Stimulated activated CD4-positive, alpha-beta T cell treated with anti-CD3 and anti-CD28 coated beads, Interleukin-1b, Interleukin-23, amount 100 ng/mL, for 4 hours (primary cell): ENCODE measurements around the gene KIAA1210.

Source experiments
- DNase-seq, 2 donors: peaks; one replicate each; pipeline ENCODE4 v3.0.0-alpha.2; 2020; ENCODE audit warnings: low read depth in 2 of 2

KIAA1210 gene

DNA sequence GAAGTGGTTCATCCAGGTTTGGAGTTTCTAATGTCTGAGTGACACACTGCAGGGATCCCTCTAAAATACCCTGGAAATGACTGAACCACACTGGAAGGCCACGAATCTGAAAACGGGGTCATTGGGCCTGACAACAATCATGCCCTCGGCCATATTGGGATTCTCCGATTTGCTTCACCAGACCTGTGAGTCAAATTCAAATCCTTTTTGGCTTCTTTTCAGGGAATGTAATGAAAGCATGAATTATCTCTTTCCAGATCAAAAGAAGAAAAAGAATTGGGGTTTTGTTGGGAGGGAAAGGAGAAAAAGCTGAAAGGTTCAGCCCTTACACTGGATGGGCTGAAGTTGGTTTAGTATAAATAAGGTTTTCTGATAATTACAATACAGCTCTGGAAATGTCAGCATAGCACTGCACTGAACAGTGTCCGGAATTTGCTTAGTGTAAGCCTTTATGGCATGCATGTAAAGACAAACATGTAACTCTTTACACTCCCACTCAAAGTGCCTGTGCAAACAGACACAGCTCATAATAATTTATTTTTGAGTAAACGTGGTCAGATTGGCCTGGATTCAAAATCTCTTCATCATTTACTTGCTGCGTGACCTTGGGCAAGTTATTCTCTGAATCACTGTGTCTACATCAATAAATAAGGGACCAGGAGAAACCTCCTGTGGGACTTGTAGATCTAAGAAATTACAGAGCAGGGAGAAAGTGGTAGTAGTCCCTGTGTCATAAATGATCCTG is 33.4 kb downstream of the KIAA1210 start:
- DNase-seq: no peak

DNA sequence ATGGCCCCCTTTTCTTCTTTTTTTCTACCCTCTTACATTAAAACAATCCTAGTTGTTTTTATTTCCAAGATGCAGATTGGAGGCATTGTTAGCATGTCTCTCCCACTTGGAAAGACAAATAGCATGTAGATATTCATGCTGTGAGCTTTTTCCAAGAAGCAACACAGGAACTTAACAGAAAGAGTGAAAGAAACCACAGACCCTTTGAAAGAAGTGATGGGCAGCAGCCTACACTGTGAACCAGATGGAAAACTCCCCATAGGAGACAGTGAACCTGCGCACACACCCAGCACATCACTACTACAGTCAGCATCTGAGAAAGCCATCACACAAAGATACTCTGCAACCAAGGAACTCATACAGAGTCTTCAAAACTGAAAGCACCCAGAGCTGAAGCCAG is 37.0 kb downstream of the KIAA1210 start:
- DNase-seq: no peak

DNA sequence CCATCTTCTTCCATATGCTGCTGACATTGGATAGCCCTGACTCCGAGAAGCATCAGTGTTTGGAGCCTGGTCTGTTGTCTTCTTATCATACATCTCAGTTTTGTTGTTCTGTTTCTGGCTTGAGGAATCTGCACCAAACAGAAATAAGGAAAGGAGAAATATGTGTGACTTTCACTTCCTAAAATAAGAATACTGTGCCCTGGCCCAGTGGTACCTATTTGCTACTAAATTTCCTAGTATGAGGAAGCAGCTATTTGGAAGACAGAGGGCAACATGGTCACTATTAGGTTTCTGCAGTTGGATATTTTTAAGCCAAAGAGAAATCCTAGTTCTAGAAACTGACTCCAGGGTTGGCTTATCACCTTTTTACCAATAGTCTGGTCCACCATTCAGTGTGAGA is 38.0 kb downstream of the KIAA1210 start:
- DNase-seq: no peak

DNA sequence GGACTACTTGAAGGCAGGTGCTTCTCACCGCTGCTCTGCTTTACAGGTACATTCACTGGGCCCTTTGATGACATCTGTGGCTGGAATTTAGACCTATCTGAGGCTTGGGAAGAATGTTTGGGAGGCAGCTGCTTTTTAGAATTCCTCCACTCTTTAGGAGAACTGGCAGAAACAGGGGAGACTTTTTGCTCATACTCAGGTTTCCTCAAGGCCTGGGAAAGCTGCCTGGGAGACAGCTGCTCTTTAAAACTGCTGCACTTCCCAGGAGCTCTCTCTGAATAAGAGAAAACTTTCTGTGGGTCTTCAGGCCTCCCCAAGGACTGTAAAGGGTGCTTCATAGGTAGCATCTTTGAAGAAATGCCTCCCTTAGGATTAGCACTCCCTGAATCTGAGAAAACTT is 40.5 kb downstream of the KIAA1210 start:
- no peak for DNase-seq

DNA sequence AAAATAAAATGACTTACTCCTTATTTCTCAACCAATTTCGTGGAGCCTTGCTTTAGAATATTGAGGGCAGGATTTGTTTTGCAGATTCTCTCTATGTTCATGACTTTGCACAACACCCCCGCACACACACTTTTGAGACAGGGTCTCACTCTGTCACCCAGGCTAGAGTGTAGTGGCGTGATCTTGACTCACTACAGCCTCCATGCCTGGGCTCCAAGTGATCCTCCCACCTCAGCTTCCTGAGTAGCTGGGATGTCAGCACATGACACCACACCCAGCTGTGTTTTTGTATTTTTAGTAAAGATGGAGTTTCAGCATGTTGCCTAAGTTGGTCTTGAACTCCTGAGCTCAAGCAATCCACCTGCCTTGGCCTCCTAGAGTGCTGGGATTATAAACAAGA is 42.8 kb downstream of the KIAA1210 start:
- DNase-seq: no peak

DNA sequence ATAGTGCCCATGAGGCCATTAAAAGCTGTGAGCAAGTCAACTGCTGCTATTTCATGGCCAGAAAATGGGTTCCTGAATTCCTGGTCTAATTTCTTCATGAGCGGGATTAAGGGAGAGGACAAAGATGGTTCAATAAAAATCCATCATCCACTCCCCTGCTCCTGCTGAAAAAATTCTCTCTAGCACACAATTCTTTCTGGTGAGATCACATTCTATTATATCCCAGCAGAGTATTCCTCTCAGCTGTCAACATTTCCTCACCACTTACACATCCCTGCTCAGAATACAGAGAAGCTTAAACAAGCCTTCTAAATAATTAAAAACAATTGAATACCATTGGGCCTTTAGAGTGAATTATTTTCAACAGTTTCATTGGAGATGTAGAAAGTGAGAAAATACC is 45.3 kb downstream of the KIAA1210 start:
- no peak for DNase-seq

DNA sequence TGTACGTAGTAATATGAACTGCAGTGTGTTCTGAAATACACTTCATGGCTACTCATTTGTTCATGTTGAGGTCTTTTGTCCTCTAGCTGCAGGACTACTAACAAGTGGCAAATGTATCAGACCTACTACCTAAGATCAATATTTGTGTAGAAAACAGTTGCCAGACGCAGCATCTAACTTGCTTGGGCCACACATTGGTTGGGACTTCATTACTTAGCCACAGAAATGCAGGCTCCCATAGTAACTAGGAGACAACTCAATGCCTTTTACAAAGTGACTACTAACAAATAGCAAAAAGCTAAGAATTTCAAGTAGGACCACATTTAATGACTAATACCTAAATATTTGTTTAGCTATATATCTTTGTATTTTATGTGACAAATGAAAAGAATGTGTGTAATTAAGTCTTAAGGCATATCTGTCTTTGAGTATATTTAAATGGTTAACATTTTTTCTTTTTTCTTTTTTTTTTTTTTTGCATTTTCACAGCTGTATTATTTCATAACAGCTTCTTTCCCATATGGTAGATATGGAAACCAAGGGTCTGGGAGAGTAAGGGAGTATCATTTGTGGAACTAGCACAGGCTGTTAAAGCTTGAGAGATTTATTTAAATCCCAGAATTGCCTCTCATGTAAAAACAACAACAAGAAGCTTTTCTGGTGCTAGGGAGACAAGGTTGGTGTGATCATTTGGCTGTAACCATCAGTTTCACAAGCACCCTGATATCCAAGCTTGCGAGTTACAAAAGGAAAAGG is 52.2 kb downstream of the KIAA1210 start:
- no peak for DNase-seq

DNA sequence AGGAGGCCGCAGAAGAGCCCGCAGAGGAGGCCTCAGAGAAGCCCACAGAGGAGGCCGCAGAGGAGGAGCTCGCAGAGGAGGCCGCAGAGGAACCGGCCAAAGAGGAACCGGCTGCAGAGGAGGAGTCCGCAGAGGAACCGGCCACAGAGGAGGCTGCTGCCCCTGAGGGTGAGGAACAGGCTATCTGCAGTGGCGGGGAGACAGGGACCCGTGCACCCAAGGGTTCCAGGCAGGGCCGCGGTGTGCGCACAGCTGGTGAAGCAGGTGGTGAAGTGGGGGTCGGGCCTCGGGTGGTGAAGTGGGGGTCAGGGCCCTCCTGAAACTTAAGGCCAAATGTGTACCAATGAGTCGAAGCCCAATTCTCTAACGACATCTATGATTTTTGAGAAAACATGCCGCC is 53.7 kb downstream of the KIAA1210 start:
- no peak for DNase-seq

DNA sequence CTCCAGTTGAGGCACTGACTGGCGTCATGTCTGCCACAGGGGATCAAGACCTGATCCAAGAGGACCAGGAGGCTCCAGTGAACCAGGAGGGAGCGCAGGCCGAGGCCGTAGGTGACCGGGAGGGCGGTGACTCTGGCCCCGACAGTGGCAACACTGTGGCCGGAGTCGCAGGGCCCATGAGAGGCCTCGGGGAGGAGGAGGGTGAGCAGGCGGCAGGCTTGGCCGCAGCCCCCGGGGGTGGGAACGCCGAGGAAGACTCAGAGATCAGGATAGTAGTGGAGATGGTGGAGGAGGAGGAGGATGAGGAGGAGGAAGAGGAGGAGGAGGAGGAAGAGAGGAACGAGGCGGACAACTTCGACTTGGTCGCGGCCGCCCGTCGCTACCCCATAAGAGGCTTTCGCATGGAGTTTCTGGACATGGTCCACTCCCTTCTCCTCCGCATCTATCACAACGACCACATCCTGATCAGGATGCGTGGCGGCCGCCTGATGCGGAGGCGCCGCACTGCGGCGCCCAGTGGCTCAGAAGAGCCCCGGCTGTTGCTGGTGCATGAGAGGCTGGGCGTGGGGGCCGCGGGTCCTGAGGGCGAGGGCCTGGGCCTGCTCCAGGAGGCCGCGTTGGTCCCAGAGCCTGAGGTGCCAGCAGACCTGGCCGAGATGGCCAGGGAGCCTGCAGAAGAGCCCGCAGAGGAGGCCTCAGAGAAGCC is 54.3 kb downstream of the KIAA1210 start:
- DNase-seq: no peak

DNA sequence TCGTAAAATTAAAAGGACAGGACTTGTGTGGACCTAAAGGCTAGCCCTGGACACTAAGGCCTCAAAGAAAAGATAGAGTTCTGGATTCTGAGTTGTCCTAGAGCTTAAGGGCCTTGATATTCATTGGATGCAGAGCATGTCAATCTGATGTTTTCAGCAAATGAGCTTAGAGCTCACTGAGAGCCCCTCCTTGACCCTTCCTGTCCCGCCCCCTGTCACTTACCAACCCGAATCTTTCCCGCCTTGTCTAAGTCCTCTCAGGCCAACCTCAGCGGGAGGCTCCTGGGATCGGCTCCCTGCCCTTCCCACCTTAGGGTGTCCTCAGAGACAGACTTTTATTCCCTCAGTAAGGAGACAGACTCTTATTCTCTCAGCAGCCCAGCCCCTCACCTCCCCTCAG is 54.9 kb downstream of the KIAA1210 start, which contains the start of gene CT47C1:
Gene CT47C1, plus strand, starts transcription at position 250 of the 400 bp plus-strand sequence. CDS start 233 bp downstream, outside the sequence.
- DNase-seq: no peak

DNA sequence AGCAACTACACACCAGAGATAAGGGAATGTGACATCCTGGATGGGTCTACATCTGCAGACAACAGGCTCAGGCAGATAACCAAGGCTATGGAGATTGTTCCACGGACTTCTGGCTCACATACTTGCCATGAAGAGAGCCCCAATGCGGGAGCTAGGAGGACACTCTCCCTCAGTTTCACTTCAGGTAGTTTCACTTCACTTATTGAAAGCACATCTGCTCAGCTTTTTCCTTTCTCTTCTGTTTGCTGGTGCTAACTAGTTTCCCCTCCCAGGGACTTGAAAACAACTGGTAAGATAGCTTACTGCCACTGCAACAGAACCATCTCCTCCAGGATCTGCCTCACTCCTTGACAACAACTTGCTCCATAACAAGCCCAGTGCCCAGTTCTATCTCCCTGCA is 56.2 kb downstream of the KIAA1210 start:
- no peak for DNase-seq

DNA sequence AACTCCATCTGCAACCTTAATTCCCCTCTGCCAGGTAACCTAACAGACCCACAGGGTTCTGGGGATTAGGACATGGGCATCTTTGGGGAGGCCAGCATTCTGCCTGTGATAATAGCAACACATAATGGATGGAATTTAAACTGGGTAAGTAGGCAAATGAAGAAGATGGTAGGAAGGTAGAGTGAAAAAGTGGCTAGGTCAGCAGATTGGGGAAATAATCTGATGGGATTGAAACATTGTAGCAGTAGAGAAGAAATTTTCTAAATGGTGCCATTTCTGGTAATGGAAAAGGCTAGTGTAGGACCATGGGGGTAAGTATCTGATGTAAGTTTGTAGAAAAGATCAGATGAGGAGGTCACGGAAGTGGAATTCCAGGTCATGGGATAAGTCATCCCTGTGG is 57.9 kb downstream of the KIAA1210 start:
- DNase-seq: no peak

DNA sequence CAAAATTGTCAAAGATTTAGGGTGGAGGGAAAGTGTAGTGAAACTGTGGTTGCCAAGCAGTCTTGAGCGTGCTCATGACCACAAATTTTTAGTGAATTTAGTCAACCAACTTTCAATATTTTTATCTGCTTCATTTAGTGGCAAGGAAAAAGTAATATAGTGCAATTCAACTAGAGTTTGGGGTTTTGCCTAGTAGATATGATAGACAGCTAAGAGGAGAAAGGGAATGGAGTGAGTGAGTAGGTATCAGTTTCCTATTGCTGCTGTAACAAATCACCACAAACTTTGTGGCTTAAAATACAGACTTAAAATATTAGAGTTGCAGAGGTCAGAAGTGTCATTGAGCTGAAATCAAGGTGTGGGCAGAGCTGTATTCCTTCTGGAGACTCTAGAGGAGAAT is 58.5 kb downstream of the KIAA1210 start:
- no peak for DNase-seq

DNA sequence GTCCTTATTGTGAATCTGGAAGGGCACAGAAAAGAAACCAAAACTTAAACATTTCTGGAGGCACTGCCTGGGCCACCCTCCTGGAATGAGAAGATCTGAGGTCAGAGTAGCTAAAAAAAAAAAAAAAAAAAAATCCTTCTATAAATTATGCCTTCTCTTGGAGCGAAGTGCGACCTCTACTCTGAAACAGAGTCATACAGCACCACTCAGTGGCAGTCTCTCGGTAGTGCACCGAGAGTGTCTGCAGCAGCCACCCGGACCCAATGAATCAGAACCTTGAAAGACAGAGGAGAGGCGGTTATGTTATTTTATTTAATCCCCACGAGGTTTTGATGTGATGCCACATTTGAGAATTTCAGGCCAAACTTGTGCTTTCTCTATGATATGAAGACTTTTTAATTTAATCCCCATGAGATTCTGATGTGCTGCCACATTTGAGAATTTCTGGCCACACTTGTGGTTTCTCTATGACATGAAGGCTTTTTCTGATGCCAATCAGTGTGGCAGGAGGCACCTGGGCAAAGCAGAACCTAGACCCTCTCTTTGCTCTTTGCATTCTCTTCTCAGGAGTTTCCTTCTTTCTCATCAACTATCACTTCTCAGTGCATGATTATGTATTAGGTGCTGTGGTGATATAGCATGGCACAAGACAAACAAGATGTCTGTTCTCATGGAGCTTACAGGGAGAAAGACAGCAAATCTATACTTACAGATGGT is 60.4 kb downstream of the KIAA1210 start:
- peak; percentile 1 to 14 for DNase-seq

DNA sequence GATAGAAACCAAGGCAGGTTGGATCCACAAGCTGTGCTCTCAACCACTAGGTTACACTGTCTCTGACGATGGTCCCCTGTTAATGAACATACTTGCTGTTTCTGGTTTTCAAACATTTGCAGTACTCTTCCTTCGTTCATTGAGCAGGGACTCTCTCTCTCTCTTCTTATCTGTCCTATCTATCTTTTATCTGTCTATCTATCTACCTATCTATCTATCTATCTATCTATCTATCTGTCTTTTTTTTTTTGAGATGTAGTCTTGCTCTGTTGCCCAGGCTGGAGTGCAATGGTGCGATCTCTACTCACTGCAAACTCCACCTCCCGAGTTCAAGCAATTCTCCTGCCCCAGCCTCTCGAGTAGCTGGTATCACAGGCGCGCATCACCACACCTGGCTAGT is 64.2 kb downstream of the KIAA1210 start:
- DNase-seq: no peak

DNA sequence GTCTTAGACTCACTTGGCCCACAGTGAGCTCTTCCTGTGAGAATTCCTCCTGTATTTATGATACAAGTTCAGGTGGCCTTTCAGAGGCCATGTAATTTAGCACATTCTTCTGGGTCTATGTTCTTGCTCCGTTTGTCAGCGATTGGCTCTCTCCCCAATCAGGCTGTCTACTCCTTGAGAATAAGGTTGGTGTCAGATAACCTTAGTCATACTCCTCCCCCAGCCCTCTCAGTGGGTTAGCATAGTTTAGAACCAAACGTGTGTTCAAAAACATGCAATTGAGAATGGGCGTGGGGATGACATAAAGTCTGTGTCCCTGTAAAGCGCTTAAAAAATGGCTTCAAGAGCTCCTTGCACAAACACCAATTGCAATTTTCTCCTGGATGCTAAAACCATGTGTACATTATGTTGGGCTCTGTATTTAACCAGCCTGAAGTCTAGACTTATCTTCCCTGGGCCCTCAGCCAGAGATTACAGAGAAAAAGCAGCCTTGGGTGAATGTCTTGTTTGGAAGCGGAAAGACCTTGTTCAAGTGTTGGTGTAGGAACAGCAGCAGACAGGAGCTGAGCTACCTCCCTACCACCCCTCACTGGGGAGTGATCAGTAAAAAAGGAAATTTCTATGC is 64.8 kb downstream of the KIAA1210 start:
- no peak for DNase-seq

DNA sequence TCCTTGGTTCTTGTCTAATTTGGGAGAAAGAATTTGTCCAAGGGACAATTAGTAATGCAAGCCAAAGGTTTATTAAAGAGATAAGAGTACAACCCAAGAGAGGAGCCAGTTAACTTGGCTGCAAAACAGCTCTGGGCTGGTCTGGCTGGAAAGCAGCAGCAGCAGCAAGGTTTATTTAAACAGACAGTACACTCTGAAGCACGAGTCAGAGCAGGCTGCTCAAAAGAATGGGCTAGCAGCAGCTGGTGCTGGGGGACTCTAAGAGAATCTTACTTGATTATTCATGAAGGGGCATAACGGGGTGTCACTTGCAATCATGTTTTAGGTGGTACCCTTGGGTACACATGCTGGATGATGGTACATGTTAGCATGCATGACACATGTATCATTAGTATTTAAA is 71.9 kb downstream of the KIAA1210 start:
- DNase-seq: no peak

DNA sequence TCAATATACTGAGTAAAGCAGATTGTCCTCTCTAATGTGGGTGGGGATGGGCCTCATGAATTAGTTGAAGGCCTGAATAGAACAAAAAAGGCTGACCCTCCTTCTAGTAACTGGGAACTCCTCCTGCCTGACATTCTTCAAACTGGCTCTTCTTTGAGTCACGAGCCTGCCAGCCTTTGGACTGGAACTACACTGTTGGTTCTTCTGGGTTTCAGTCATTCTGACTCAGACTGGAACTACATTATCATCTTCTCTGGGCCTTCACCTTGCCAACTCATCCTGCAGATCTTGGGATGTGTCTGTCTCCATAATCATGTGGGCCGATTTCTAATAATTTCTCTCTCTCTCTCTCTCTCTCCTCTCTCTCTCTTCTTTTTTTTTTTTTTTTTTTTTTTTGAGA is 81.7 kb downstream of the KIAA1210 start:
- no peak for DNase-seq

DNA sequence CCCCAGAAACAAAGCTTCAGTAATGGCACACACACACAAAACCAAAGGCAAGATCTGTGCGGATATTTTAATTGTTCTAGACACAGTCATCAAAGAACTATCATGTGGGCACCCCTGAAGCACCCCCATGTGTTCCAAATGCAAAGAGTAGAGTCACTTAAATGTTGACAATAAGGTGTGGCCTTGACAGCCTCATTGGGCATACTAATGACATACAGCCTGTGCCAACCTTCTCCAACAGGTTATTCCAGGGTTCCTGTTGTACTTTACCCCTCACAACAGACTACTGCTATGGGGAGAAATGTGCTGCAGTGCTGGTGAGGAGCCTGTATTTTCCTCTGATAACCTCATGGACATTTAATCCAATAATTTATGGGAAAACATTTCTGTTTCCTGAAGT is 84.6 kb downstream of the KIAA1210 start:
- no peak for DNase-seq

DNA sequence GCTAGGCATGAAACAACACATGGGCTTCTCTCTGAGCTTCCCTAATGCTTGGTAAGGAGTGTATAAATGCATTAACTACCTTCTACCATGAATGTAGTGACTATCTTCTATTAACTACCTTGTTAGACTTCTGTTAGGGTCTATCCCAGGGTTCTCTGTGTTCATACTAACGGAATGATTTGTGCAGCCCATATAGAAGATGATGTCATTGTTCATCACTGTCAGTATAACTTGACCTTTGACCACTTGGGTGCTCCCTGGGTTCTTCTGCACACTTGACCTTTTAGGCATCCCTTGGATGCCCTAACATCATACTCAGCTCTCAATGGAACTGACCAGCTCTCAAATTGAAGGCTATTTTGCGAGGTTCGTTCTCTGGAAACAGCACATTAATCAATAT is 85.6 kb downstream of the KIAA1210 start:
- DNase-seq: no peak

DNA sequence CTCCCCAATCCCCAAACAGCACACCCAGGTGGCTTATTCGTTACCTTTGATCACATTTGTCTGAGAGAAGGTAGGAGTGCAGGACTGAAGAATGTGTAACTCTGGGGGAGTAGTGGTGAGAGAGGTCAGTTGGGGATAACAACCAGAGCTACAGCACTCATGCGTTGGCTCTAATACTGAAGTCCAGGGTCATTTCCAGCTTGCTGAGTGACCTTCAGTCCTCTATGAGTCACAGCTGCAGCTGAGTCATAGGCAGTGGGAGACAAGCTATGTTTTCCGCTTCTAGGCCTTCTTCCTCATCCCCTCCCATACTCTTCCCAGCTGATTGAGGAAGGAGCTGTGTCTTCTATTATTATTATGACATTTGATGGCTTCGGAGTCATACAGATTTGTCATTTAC is 86.4 kb downstream of the KIAA1210 start:
- DNase-seq: no peak

DNA sequence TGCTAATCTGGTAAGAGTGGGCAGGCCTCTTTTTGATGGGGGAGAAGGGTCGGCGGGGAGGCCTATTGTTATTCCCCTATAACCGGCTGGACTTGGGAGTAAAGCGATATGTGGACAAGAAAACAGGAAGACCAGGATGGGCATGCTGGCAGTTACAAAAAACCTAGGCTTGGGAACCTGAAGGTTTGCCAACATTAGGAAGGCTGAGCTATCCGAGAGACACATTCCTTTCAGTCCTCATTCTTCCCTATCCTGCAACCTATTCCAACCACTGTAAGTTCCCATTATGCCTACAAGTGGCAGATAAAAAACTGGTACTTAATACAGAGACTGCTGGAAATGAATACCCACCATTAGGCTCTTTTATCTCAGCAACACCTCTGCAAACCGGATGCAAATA is 87.2 kb downstream of the KIAA1210 start:
- DNase-seq: no peak
